GM19239 (cell line): ENCODE results near the gene MTSS2.

Experiments used
- DNase-seq: peaks from one replicate; pipeline ENCODE4 v3.0.0; 2011; ENCODE audit warnings: low spot score; ENCODE audit not compliant: insufficient read length
- FAIRE-seq: peaks from 2 replicates; lab custom pipeline; 2011; peaks lifted over from hg19 to GRCh38; lab: Jason Lieb, UNC

Gene MTSS2

GRCh38 chr16:70642633-70643032 is 43.2 kb downstream of the MTSS2 start:
- DNase-seq: no peak
- FAIRE-seq: no peak

GRCh38 chr16:70638814-70639792 is 46.8 kb downstream of the MTSS2 start:
- FAIRE-seq (no peak), DNase-seq (no peak)
